HEK293 (cell line): ENCODE results near the gene DPEP1.
A peak's percentile ranks its signal among the peaks of the same experiment; 100 is the strongest.

Source experiments
- CTCF ChIA-PET: fragments of 350-600 bp; formaldehyde crosslinking; extraction: SDS; loops from one replicate; lab custom pipeline; 2021; ENCODE audit warnings: antibody characterized with exemption; lab: Yijun Ruan, JAX
- POLR2A ChIA-PET: fragments of 300-600 bp; formaldehyde crosslinking; extraction: SDS; loops from one replicate; lab custom pipeline; 2020; ENCODE audit warnings: antibody characterized with exemption, inconsistent platforms; lab: Yijun Ruan, JAX
- H3K27ac ChIP-seq: fragments of 200-500 bp; sonication (Bioruptor generic); 2 replicates; pipeline ENCODE4 v1.5.1; 2014; ENCODE audit warnings: low read depth, low read length, control low read depth, inconsistent platforms; ENCODE audit errors: extremely low read depth
- H3K36me3 ChIP-seq, 2 experiments: fragments of 200-500 bp in 1 of 2; sonication (Bioruptor generic) in 1 of 2; 1 replicate in 1 of 2; 2 replicates in 1 of 2; pipeline ENCODE4 v1.5.1; 2014 to 2017; ENCODE audit warnings: inconsistent platforms in 2 of 2, low read length in 2 of 2; ENCODE audit not compliant: control insufficient read depth in 2 of 2, insufficient read depth in 1 of 2
- H3K4me1 ChIP-seq: fragments of 200-500 bp; sonication (Bioruptor generic); 2 replicates; pipeline ENCODE4 v1.5.1; 2014; ENCODE audit warnings: mild to moderate bottlenecking, low read length, inconsistent platforms; ENCODE audit not compliant: control insufficient read depth, insufficient read depth
- H3K4me3 ChIP-seq: 2 replicates; pipeline ENCODE4 v1.5.1; 2011; ENCODE audit warnings: low read depth, mild to moderate bottlenecking, control low read depth, low read length, moderate library complexity
- H3K9me3 ChIP-seq: fragments of 200-500 bp; sonication (Bioruptor generic); 2 replicates; pipeline ENCODE4 v1.5.1; 2014; ENCODE audit warnings: low read depth, low read length, inconsistent platforms; ENCODE audit not compliant: control insufficient read depth, insufficient read depth
- BCL11B ChIP-seq: fragments of 450-650 bp; formaldehyde crosslinking; IDR thresholded peaks from 2 replicates; pipeline ENCODE4 v1.5.1; 2016; ENCODE audit warnings: low read depth, missing biosample characterization, missing genetic modification characterization
- GLIS1 ChIP-seq: fragments of 450-650 bp; formaldehyde crosslinking; IDR thresholded peaks from 2 replicates; pipeline ENCODE4 v1.5.1; 2016; ENCODE audit warnings: missing biosample characterization, missing genetic modification characterization
- ZBTB20 ChIP-seq: fragments of 450-650 bp; formaldehyde crosslinking; IDR thresholded peaks from 2 replicates; pipeline ENCODE4 v1.5.1; 2016; ENCODE audit warnings: missing biosample characterization, missing genetic modification characterization
- ZBTB21 ChIP-seq: fragments of 450-650 bp; formaldehyde crosslinking; IDR thresholded peaks from 2 replicates; pipeline ENCODE4 v1.5.1; 2017; ENCODE audit warnings: missing biosample characterization, missing genetic modification characterization
- ZNF121 ChIP-seq: fragments of 450-650 bp; formaldehyde crosslinking; IDR thresholded peaks from 2 replicates; pipeline ENCODE4 v1.5.1; 2016; ENCODE audit warnings: missing biosample characterization, missing genetic modification characterization
- ZNF140 ChIP-seq: fragments of 450-650 bp; formaldehyde crosslinking; IDR thresholded peaks from 2 replicates; pipeline ENCODE4 v1.5.1; 2016; ENCODE audit warnings: missing biosample characterization, missing genetic modification characterization
- ZNF701 ChIP-seq: fragments of 450-650 bp; formaldehyde crosslinking; IDR thresholded peaks from 2 replicates; pipeline ENCODE4 v1.5.1; 2016; ENCODE audit warnings: missing biosample characterization, missing genetic modification characterization
- TF ChIP-seq, protein P1 (sequence below): fragments of 450-650 bp; formaldehyde crosslinking; IDR thresholded peaks from 2 replicates; pipeline ENCODE4 v1.5.0; 2017; ENCODE audit warnings: missing biosample characterization, missing genetic modification characterization, borderline replicate concordance
- TF ChIP-seq, protein P2 (sequence below): fragments of 450-650 bp; formaldehyde crosslinking; IDR thresholded peaks from 2 replicates; pipeline ENCODE4 v1.5.1; 2016; ENCODE audit warnings: missing biosample characterization, missing genetic modification characterization
- TF ChIP-seq, protein P3 (sequence below): fragments of 450-650 bp; formaldehyde crosslinking; IDR thresholded peaks from 2 replicates; pipeline ENCODE4 v1.5.1; 2016; ENCODE audit warnings: missing biosample characterization, missing genetic modification characterization
- TF ChIP-seq, protein P4 (sequence below): fragments of 450-650 bp; formaldehyde crosslinking; IDR thresholded peaks from 2 replicates; pipeline ENCODE4 v1.5.1; 2016; ENCODE audit warnings: missing biosample characterization, missing genetic modification characterization
- TF ChIP-seq, protein P5 (sequence below): fragments of 450-650 bp; formaldehyde crosslinking; IDR thresholded peaks from 2 replicates; pipeline ENCODE4 v1.5.1; 2016; ENCODE audit warnings: missing biosample characterization, missing genetic modification characterization, borderline replicate concordance

DPEP1 gene

DNA sequence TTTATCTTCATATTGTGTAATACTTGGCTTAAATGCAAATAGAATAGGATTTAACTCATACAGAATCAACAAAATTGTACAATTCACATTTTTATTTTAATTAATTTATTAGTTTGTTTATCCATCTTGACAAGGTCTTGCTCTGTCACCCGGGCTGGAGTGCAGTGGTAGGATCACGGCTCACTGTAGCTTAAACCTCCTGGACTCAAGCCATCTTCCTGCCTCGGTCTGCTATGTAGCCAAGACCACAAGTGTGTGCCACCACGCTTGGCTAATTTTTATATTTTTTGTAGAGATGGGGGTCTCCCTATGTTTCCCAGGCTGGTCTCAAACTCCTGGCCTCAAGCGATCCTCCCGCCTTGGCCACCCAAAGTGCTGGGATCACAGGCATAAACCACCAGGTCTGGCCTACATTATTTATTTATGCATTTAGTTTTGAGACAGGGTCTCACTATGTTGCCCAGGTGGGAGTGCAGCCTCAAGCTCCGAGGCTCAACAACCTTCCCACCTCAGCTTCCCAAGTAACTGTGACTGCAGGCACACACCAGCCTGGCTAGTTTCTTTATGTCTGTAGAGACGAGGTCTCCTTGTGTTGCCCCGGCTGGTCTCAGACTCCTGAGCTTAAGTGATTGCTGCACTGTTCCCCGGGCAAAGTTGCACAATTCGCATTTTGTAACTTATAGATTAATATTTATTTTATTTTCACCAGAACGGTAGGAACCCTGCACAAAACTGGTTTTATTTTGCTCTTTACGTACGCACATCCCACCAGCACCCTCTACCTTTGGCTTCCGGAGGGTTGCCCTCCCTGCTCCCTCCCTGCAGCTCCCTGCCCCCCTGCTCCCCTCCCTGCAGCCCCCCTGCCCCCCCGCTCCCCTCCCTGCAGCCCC is 4.9 kb downstream of the DPEP1 start:
- CTCF ChIA-PET, result interaction anchor here (0.7 to 1.4 kb wide), 3 partner anchors 9 to 946 kb away, joined by 3 to 4 read pairs (median 3); no protein-coding TSS in a partner anchor
- no peak overlapping the region for H3K27ac ChIP-seq
- peak; percentile 94 for TF ChIP-seq ZNF121 (tag by site-specific recombination)
- TF ChIP-seq, protein P1, sequence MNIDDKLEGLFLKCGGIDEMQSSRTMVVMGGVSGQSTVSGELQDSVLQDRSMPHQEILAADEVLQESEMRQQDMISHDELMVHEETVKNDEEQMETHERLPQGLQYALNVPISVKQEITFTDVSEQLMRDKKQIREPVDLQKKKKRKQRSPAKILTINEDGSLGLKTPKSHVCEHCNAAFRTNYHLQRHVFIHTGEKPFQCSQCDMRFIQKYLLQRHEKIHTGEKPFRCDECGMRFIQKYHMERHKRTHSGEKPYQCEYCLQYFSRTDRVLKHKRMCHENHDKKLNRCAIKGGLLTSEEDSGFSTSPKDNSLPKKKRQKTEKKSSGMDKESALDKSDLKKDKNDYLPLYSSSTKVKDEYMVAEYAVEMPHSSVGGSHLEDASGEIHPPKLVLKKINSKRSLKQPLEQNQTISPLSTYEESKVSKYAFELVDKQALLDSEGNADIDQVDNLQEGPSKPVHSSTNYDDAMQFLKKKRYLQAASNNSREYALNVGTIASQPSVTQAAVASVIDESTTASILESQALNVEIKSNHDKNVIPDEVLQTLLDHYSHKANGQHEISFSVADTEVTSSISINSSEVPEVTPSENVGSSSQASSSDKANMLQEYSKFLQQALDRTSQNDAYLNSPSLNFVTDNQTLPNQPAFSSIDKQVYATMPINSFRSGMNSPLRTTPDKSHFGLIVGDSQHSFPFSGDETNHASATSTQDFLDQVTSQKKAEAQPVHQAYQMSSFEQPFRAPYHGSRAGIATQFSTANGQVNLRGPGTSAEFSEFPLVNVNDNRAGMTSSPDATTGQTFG, result no peak
- TF ChIP-seq, protein P2, sequence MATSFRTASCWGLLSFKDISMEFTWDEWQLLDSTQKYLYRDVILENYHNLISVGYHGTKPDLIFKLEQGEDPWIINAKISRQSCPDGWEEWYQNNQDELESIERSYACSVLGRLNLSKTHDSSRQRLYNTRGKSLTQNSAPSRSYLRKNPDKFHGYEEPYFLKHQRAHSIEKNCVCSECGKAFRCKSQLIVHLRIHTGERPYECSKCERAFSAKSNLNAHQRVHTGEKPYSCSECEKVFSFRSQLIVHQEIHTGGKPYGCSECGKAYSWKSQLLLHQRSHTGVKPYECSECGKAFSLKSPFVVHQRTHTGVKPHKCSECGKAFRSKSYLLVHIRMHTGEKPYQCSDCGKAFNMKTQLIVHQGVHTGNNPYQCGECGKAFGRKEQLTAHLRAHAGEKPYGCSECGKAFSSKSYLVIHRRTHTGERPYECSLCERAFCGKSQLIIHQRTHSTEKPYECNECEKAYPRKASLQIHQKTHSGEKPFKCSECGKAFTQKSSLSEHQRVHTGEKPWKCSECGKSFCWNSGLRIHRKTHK (tag by site-specific recombination), result no peak
- no peak for TF ChIP-seq ZNF701 (tag by site-specific recombination)
- no peak overlapping the region for H3K4me3 ChIP-seq
- H3K36me3 ChIP-seq, result no peaks in the 10 kb centered on the region
- POLR2A ChIA-PET, result interaction anchor here (0.6 kb wide), 2 partner anchors 9 to 63 kb away, joined by 3 read pairs; no protein-coding TSS in a partner anchor
- no peaks in the 10 kb centered on the region for H3K4me1 ChIP-seq
- H3K9me3 ChIP-seq, result no peaks in the 10 kb centered on the region

DNA sequence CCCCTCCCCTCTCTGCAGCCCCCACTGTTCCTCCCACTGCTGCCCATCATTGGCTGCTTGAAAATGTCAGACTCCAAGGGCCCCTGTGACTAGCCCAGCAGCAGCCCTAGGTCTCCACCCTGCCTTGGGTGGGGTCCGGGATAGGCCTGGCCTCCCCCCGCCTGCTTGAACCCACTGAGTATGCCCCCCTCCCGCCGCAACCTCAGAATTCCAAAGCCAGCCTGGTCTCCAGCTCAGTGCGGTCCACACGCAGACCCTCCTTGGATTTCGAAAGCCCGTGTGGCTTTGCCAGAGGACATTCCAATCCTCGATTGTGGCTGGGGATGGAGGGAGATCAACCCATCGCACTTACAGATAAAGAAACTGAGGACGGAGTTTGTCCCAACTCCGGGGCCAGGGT is 6.4 kb downstream of the DPEP1 start:
- ChIA-PET CTCF (interaction anchor here (0.7 kb wide), 1 partner anchor 13 kb away, joined by 4 read pairs; no protein-coding TSS in a partner anchor), POLR2A (no interaction called here)
- Histone ChIP-seq H3K36me3 (no peaks in the 10 kb centered on the region), H3K4me3 (no peak overlapping the region), H3K27ac (no peak overlapping the region), H3K4me1 (no peaks in the 10 kb centered on the region), H3K9me3 (no peaks in the 10 kb centered on the region)
- TF ChIP-seq ZBTB20 (tag by site-specific recombination), result peak; percentile 26; the same call in 1 of the 2 replicates
- TF ChIP-seq, protein P3, sequence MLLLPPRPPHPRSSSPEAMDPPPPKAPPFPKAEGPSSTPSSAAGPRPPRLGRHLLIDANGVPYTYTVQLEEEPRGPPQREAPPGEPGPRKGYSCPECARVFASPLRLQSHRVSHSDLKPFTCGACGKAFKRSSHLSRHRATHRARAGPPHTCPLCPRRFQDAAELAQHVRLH (tag by site-specific recombination), result no peak

DNA sequence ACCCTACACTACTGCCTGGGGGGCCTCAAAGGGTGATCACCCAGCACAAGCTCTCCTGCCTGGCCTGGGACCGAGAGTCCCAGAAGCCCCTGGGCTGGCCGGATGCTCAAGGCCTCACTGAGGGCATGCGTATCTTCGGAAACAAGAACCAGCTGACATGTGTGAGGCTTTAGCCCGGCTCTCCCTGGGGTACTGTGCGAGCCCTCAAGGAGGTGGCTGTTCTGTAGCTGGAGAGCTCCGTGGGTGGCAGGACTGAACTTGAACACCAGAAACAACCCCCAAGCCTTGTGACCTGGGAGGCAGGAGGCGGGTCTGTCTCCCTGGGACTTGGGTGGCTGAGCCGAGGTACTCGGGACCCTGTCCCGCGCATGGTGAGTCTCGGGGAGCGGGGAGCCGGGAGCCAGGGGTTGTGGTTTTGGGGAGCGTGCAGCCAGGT is 7.0 kb downstream of the DPEP1 start:
- Histone ChIP-seq H3K27ac (no peak overlapping the region), H3K4me1 (no peaks in the 10 kb centered on the region), H3K4me3 (no peak overlapping the region), H3K9me3 (no peaks in the 10 kb centered on the region), H3K36me3 (no peaks in the 10 kb centered on the region)
- TF ChIP-seq GLIS1 (tag by site-specific recombination) (peak; percentile 65), ZBTB21 (tag by site-specific recombination) (no peak), ZNF140 (tag by site-specific recombination) (no peak), BCL11B (tag by site-specific recombination) (no peak), ZNF701 (tag by site-specific recombination) (no peak)
- TF ChIP-seq, protein P4, sequence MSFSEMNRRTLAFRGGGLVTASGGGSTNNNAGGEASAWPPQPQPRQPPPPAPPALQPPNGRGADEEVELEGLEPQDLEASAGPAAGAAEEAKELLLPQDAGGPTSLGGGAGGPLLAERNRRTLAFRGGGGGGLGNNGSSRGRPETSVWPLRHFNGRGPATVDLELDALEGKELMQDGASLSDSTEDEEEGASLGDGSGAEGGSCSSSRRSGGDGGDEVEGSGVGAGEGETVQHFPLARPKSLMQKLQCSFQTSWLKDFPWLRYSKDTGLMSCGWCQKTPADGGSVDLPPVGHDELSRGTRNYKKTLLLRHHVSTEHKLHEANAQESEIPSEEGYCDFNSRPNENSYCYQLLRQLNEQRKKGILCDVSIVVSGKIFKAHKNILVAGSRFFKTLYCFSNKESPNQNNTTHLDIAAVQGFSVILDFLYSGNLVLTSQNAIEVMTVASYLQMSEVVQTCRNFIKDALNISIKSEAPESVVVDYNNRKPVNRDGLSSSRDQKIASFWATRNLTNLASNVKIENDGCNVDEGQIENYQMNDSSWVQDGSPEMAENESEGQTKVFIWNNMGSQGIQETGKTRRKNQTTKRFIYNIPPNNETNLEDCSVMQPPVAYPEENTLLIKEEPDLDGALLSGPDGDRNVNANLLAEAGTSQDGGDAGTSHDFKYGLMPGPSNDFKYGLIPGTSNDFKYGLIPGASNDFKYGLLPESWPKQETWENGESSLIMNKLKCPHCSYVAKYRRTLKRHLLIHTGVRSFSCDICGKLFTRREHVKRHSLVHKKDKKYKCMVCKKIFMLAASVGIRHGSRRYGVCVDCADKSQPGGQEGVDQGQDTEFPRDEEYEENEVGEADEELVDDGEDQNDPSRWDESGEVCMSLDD (tag by site-specific recombination), result no peak
- TF ChIP-seq, protein P5, sequence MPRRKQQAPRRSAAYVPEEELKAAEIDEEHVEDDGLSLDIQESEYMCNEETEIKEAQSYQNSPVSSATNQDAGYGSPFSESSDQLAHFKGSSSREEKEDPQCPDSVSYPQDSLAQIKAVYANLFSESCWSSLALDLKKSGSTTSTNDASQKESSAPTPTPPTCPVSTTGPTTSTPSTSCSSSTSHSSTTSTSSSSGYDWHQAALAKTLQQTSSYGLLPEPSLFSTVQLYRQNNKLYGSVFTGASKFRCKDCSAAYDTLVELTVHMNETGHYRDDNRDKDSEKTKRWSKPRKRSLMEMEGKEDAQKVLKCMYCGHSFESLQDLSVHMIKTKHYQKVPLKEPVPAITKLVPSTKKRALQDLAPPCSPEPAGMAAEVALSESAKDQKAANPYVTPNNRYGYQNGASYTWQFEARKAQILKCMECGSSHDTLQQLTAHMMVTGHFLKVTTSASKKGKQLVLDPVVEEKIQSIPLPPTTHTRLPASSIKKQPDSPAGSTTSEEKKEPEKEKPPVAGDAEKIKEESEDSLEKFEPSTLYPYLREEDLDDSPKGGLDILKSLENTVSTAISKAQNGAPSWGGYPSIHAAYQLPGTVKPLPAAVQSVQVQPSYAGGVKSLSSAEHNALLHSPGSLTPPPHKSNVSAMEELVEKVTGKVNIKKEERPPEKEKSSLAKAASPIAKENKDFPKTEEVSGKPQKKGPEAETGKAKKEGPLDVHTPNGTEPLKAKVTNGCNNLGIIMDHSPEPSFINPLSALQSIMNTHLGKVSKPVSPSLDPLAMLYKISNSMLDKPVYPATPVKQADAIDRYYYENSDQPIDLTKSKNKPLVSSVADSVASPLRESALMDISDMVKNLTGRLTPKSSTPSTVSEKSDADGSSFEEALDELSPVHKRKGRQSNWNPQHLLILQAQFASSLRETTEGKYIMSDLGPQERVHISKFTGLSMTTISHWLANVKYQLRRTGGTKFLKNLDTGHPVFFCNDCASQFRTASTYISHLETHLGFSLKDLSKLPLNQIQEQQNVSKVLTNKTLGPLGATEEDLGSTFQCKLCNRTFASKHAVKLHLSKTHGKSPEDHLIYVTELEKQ (tag by site-specific recombination), result no peak
- CTCF ChIA-PET, result interaction anchor here (0.5 to 0.7 kb wide), 3 partner anchors 12 to 20 kb away, joined by 3 to 4 read pairs (median 3); no protein-coding TSS in a partner anchor
- POLR2A ChIA-PET, result no interaction called here
